Calu3 (cell line): ENCODE results near the gene FILIP1L. TPM values are rescaled to one million over a fixed set of nuclear protein-coding genes. Genes with fewer than 3 reads are reported as not detected.

ENCODE experiments used
- BruUV-seq: library from RNA; stranded (reverse); fragments of 400-500 nt; replicated peaks from 2 replicates; lab custom pipeline; 2021; lab: Mats Ljungman, UMichigan
- CTCF ChIA-PET: fragments of 300-600 bp; sonication (Branson Sonifier 250); formaldehyde crosslinking; loops from one replicate; lab custom pipeline; 2022; ENCODE audit warnings: antibody characterized with exemption; lab: Charles Lee
- DNase-seq: peaks from one replicate; pipeline ENCODE4 v3.0.0; 2022
- H3K27ac Mint-ChIP-seq: one replicate; pipeline ENCODE4 v1.8.0; 2022; ENCODE audit warnings: mixed read lengths; ENCODE audit not compliant: unreplicated experiment
- H3K27me3 Mint-ChIP-seq: one replicate; pipeline ENCODE4 v1.8.0; 2022; ENCODE audit warnings: mixed read lengths; ENCODE audit not compliant: unreplicated experiment
- H3K36me3 Mint-ChIP-seq: one replicate; pipeline ENCODE4 v1.8.0; 2022; ENCODE audit warnings: mild to moderate bottlenecking, moderate library complexity, mixed read lengths; ENCODE audit not compliant: insufficient read depth, unreplicated experiment
- H3K4me1 Mint-ChIP-seq: one replicate; pipeline ENCODE4 v1.8.0; 2022; ENCODE audit warnings: mild to moderate bottlenecking, low read depth, mixed read lengths; ENCODE audit not compliant: unreplicated experiment
- H3K4me3 Mint-ChIP-seq: one replicate; pipeline ENCODE4 v1.8.0; 2022; ENCODE audit warnings: mild to moderate bottlenecking, low read depth, moderate library complexity, mixed read lengths; ENCODE audit not compliant: unreplicated experiment
- H3K9me3 Mint-ChIP-seq: one replicate; pipeline ENCODE4 v1.8.0; 2022; ENCODE audit warnings: low read depth, mixed read lengths; ENCODE audit not compliant: unreplicated experiment
- CTCF ChIP-seq: fragments of 200-600 bp; IDR thresholded peaks from one replicate; pipeline ENCODE4 v1.8.0; 2022; ENCODE audit warnings: antibody characterized with exemption; ENCODE audit not compliant: unreplicated experiment
- intact Hi-C: fragments of 100-400 bp; cut with micrococcal nuclease; formaldehyde crosslinking; loops from one replicate; pipeline ENCODE4 v1.10.0; 2022; ENCODE audit not compliant: unreplicated experiment
- total RNA-seq: library from RNA; stranded (reverse); gene quantifications from 2 replicates; pipeline ENCODE4 v1.2.3, GENCODE V29; 2022

FILIP1L gene
- total RNA-seq, 1 experiment from 2014 or later = 5.2 TPM

- Mint-ChIP-seq H3K4me3 (no peak overlapping the region), H3K27ac (no peak overlapping the region), H3K36me3 (no peaks in the 10 kb centered on the region), H3K27me3 (no peaks in the 10 kb centered on the region), H3K9me3 (no peaks in the 10 kb centered on the region), H3K4me1 (peaks cover 21% of the 10 kb centered on the region)
- no peak for DNase-seq
- BruUV-seq = no TSS peak
- no peak for TF ChIP-seq CTCF
- CTCF ChIA-PET = no interaction called here
- intact Hi-C loops = no loop called here
Observed at GRCh38 chr3:99858469-99858868, 255.8 kb downstream of the FILIP1L start.

- no peak overlapping the region for H3K27ac Mint-ChIP-seq
Observed at GRCh38 chr3:99857278-99857677, 257.0 kb downstream of the FILIP1L start.

GRCh38 chr3:99856437-99857220, 257.7 kb downstream of the FILIP1L start:
- H3K27me3 Mint-ChIP-seq = no peaks in the 10 kb centered on the region
- H3K36me3 Mint-ChIP-seq = no peaks in the 10 kb centered on the region
- H3K4me3 Mint-ChIP-seq = no peak overlapping the region
- peaks cover 19% of the 10 kb centered on the region for H3K4me1 Mint-ChIP-seq
- no TSS peak for BruUV-seq
- no peak overlapping the region for H3K27ac Mint-ChIP-seq
- no peaks in the 10 kb centered on the region for H3K9me3 Mint-ChIP-seq
- intact Hi-C loops = no loop called here
- TF ChIP-seq CTCF = no peak
- CTCF ChIA-PET = no interaction called here
- DNase-seq = no peak

More at GRCh38 chr3:99857278-99857677, 257.0 kb downstream of the FILIP1L start:
- intact Hi-C loops = no loop called here
- no peak for DNase-seq
- H3K4me1 Mint-ChIP-seq = peaks cover 21% of the 10 kb centered on the region
- BruUV-seq = no TSS peak
- CTCF ChIA-PET = no interaction called here
- no peak for TF ChIP-seq CTCF
- H3K4me3 Mint-ChIP-seq = no peak overlapping the region
- no peaks in the 10 kb centered on the region for H3K36me3 Mint-ChIP-seq
- H3K27me3 Mint-ChIP-seq = no peaks in the 10 kb centered on the region
- H3K9me3 Mint-ChIP-seq = no peaks in the 10 kb centered on the region

GRCh38 chr3:99855900-99856299, 258.4 kb downstream of the FILIP1L start:
- no peak for DNase-seq
- Mint-ChIP-seq H3K27ac (no peak overlapping the region), H3K4me3 (no peak overlapping the region), H3K27me3 (no peaks in the 10 kb centered on the region), H3K36me3 (no peaks in the 10 kb centered on the region), H3K9me3 (no peaks in the 10 kb centered on the region), H3K4me1 (peaks cover 12% of the 10 kb centered on the region)
- intact Hi-C loops = no loop called here
- no TSS peak for BruUV-seq
- TF ChIP-seq CTCF = no peak
- CTCF ChIA-PET = interaction anchor here (0.5 kb wide), 1 partner anchor 24 kb away, joined by 3 read pairs; no protein-coding TSS in a partner anchor
